ENCODE data around the gene WNT2. TPM values are rescaled to one million over a fixed set of nuclear protein-coding genes. Genes with fewer than 3 reads are reported as not detected.
A peak's percentile ranks its signal among the peaks of the same experiment; 100 is the strongest.

The WNT2 gene
- total RNA-seq, 1 donor from 2014 or later = 0.07 TPM

DNA sequence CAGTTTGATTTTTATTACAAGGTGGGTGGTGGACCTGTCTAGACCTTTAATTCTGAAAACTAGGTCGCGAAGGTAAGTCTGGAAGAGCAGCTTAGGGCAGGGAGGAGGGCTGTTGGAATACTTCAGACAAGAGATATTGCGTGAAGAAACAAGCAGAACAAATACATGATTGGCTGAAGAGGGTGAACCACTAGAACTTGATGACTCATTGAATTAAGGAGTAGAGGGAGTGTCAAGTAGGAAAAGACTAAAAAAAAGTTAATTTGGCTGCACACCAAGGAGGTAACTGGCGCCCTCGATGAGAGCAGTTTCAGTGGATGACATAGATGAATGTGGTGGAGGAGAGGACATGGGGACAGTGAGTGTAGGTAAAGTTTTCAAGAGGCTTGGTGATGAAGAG, 41.3 kb downstream of the WNT2 start:
- H3K36me3 Mint-ChIP-seq (ENCODE audit: low read depth, unreplicated experiment) = no peaks in the 10 kb centered on the region
- Histone ChIP-seq H3K4me3 (ENCODE audit: insufficient read depth, low read depth, low read length) (no peak overlapping the region), H3K27ac (ENCODE audit: low read depth, low read length) (no peak overlapping the region), H3K4me2 (ENCODE audit: low read length) (no peak overlapping the region), H3K79me2 (ENCODE audit: insufficient read depth, low read length) (no peaks in the 10 kb centered on the region), H3K9ac (ENCODE audit: low read length) (no peak overlapping the region), H3K4me1 (ENCODE audit: insufficient read depth, low read length) (peaks cover 10% of the 10 kb centered on the region), H2AFZ (ENCODE audit: low read depth, low read length) (no peak overlapping the region), H4K20me1 (ENCODE audit: insufficient read depth, low read length) (no peaks in the 10 kb centered on the region), H3K36me3 (ENCODE audit: insufficient read depth, low read length) (no peaks in the 10 kb centered on the region), H3K9me3 (ENCODE audit: insufficient read depth, low read depth, low read length) (no peaks in the 10 kb centered on the region), H3K27me3 (ENCODE audit: insufficient read depth, low read length) (no peaks in the 10 kb centered on the region)
- H3K9me3 Mint-ChIP-seq (ENCODE audit: unreplicated experiment) = peaks cover 3% of the 10 kb centered on the region
- TF ChIP-seq CTCF (IDR thresholded peaks at IDR 0.05; ENCODE audit: insufficient read depth, low read depth, low read length) = no peak
- TF ChIP-seq EZH2 (IDR thresholded peaks at IDR 0.05; ENCODE audit: insufficient read depth, low read length) = no peak
- no peak for FAIRE-seq
- no peak overlapping the region for H3K4me3 Mint-ChIP-seq (ENCODE audit: unreplicated experiment)
- DNase-seq (ENCODE audit: low read depth) = peak; percentile 65
- peaks cover 34% of the 10 kb centered on the region for H3K4me1 Mint-ChIP-seq (ENCODE audit: low read depth, unreplicated experiment)
- H3K27me3 Mint-ChIP-seq (ENCODE audit: low read depth, unreplicated experiment) = peaks cover 4% of the 10 kb centered on the region
- peak overlapping the region; percentile 17 for H3K27ac Mint-ChIP-seq (ENCODE audit: unreplicated experiment)

DNA sequence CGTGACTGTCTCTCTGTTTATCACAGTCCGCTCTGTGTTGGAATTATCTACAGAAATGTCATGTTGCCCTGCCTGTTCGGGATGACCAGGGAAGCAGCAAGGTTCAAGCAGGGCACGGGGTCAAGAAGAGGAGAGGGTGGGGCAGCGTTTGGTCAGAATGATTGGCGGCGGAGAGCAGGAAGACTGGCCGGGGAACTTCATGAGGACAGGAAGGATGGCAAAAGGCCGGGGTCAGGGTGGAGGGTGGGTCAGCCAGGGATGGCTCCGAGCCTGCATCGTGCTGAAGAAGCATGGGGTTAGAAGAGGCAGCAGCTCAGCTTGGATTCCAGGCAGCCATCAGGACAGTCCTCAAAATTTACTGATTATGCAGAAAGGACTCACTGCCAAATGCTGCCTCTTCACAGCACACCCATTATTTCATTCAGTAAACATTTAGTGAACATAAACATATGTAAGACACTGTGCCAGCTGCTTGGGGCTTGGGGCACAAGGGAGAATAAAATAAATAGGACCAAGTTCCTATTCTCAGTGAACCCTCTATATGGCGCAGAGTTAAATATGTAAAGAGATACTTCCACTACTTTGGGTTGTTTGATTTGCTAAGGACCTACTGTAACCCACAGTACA, 42.8 kb downstream of the WNT2 start:
- no peaks in the 10 kb centered on the region for H3K27me3 ChIP-seq (ENCODE audit: insufficient read depth, low read length)
- no peak for TF ChIP-seq CTCF (IDR thresholded peaks at IDR 0.05; ENCODE audit: insufficient read depth, low read depth, low read length)
- no peak for TF ChIP-seq EZH2 (IDR thresholded peaks at IDR 0.05; ENCODE audit: insufficient read depth, low read length)
- Mint-ChIP-seq H3K27me3 (ENCODE audit: low read depth, unreplicated experiment) (peaks cover 4% of the 10 kb centered on the region), H3K27ac (ENCODE audit: unreplicated experiment) (no peak overlapping the region), H3K9me3 (ENCODE audit: unreplicated experiment) (peaks cover 3% of the 10 kb centered on the region), H3K4me1 (ENCODE audit: low read depth, unreplicated experiment) (peaks cover 34% of the 10 kb centered on the region), H3K36me3 (ENCODE audit: low read depth, unreplicated experiment) (no peaks in the 10 kb centered on the region), H3K4me3 (ENCODE audit: unreplicated experiment) (no peak overlapping the region)
- H3K27ac ChIP-seq (ENCODE audit: low read depth, low read length) = no peak overlapping the region
- H3K4me1 ChIP-seq (ENCODE audit: insufficient read depth, low read length) = peaks cover 10% of the 10 kb centered on the region
- FAIRE-seq (no peak), DNase-seq (ENCODE audit: low read depth) (no peak)
- H3K4me2 ChIP-seq (ENCODE audit: low read length) = no peak overlapping the region
- H3K79me2 ChIP-seq (ENCODE audit: insufficient read depth, low read length) = no peaks in the 10 kb centered on the region
- no peak overlapping the region for H3K4me3 ChIP-seq (ENCODE audit: insufficient read depth, low read depth, low read length)
- no peaks in the 10 kb centered on the region for H3K36me3 ChIP-seq (ENCODE audit: insufficient read depth, low read length)
- no peak overlapping the region for H3K9ac ChIP-seq (ENCODE audit: low read length)
- H2AFZ ChIP-seq (ENCODE audit: low read depth, low read length) = no peak overlapping the region
- no peaks in the 10 kb centered on the region for H4K20me1 ChIP-seq (ENCODE audit: insufficient read depth, low read length)
- H3K9me3 ChIP-seq (ENCODE audit: insufficient read depth, low read depth, low read length) = no peaks in the 10 kb centered on the region

DNA sequence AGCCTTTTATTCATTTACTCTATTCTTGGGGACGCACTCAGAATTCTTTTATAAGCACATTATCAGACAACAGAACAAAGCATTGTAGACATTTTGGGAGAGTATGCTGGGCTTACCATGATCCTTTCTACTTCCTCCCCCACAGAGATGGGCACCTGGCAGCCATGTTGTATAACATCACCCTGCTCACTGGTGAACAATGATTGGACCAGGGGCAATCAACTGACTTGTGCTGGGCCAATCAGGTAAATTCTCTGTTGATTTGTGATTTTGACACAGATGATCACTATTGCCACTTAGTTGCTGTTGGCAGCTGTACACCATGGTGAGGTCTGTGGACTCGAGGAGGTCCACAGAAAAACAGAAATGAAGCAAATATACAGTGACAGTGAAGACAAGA, 43.7 kb downstream of the WNT2 start:
- Histone ChIP-seq H3K4me2 (ENCODE audit: low read length) (no peak overlapping the region), H3K9me3 (ENCODE audit: insufficient read depth, low read depth, low read length) (no peaks in the 10 kb centered on the region), H3K79me2 (ENCODE audit: insufficient read depth, low read length) (no peaks in the 10 kb centered on the region), H3K4me3 (ENCODE audit: insufficient read depth, low read depth, low read length) (no peak overlapping the region), H3K36me3 (ENCODE audit: insufficient read depth, low read length) (no peaks in the 10 kb centered on the region), H4K20me1 (ENCODE audit: insufficient read depth, low read length) (no peaks in the 10 kb centered on the region), H2AFZ (ENCODE audit: low read depth, low read length) (no peak overlapping the region), H3K27me3 (ENCODE audit: insufficient read depth, low read length) (no peaks in the 10 kb centered on the region), H3K4me1 (ENCODE audit: insufficient read depth, low read length) (peaks cover 9% of the 10 kb centered on the region), H3K27ac (ENCODE audit: low read depth, low read length) (no peak overlapping the region), H3K9ac (ENCODE audit: low read length) (no peak overlapping the region)
- Mint-ChIP-seq H3K4me3 (ENCODE audit: unreplicated experiment) (no peak overlapping the region), H3K4me1 (ENCODE audit: low read depth, unreplicated experiment) (peaks cover 27% of the 10 kb centered on the region), H3K9me3 (ENCODE audit: unreplicated experiment) (peaks cover 3% of the 10 kb centered on the region), H3K36me3 (ENCODE audit: low read depth, unreplicated experiment) (no peaks in the 10 kb centered on the region), H3K27ac (ENCODE audit: unreplicated experiment) (no peak overlapping the region), H3K27me3 (ENCODE audit: low read depth, unreplicated experiment) (peaks cover 4% of the 10 kb centered on the region)
- no peak for DNase-seq (ENCODE audit: low read depth)
- TF ChIP-seq CTCF (IDR thresholded peaks at IDR 0.05; ENCODE audit: insufficient read depth, low read depth, low read length) (no peak), EZH2 (IDR thresholded peaks at IDR 0.05; ENCODE audit: insufficient read depth, low read length) (no peak)
- no peak for FAIRE-seq
